Uterus (tissue), 2 donors: ENCODE data around the gene XPO5.

ENCODE experiments used
- POLR2A ChIP-seq, 2 donors: fragments of 450-650 bp; IDR thresholded peaks; one replicate each; pipeline ENCODE4 v1.6.1; 2016; ENCODE audit warnings: antibody characterized with exemption in 2 of 2, mild to moderate bottlenecking in 1 of 2, moderate library complexity in 1 of 2
- TF ChIP-seq, protein P1 (sequence below), 4 experiments: fragments of 200-600 bp in 2 of 4; fragments of 450-650 bp in 2 of 4; sonication (generic) in 2 of 4; IDR thresholded peaks; one replicate each; pipeline ENCODE4 v1.5.1; 2016 to 2019; ENCODE audit warnings: antibody characterized with exemption in 4 of 4, mild to moderate bottlenecking in 2 of 4, moderate library complexity in 1 of 4

DNA sequence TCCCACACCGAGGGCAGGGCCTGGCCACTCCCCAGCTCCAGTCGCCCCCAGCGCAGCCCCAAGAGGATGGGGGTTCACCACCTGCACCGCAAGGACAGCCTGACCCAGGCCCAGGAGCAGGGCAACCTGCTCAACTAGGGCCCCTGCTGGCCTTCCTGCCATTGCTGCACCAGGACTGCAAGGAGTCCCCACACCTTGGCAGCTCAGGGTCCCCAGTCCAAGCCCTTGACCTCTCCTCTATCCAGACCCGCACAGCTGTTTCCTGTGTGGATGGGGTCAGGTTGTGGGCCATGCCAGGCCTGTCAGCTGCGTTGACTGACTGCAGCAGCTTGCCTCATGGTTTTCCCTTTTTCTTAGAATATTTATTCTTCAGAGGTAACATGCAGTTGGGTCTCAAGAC is 70.1 kb downstream of the XPO5 start:
- no peak for TF ChIP-seq POLR2A (IDR thresholded peaks at IDR 0.05)
- TF ChIP-seq, protein P1, sequence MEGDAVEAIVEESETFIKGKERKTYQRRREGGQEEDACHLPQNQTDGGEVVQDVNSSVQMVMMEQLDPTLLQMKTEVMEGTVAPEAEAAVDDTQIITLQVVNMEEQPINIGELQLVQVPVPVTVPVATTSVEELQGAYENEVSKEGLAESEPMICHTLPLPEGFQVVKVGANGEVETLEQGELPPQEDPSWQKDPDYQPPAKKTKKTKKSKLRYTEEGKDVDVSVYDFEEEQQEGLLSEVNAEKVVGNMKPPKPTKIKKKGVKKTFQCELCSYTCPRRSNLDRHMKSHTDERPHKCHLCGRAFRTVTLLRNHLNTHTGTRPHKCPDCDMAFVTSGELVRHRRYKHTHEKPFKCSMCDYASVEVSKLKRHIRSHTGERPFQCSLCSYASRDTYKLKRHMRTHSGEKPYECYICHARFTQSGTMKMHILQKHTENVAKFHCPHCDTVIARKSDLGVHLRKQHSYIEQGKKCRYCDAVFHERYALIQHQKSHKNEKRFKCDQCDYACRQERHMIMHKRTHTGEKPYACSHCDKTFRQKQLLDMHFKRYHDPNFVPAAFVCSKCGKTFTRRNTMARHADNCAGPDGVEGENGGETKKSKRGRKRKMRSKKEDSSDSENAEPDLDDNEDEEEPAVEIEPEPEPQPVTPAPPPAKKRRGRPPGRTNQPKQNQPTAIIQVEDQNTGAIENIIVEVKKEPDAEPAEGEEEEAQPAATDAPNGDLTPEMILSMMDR (IDR thresholded peaks at IDR 0.05), result no peak
